CD14-positive monocyte (primary cell): ENCODE results near the gene STPG1. TPM values are rescaled to one million over a fixed set of nuclear protein-coding genes. Genes with fewer than 3 reads are reported as not detected.

ENCODE experiments used
- DNase-seq, 3 donors: peaks; one replicate each; pipeline ENCODE4 v3.0.0-alpha.2; 2011 to 2022
- H2AFZ ChIP-seq: 2 replicates; pipeline ENCODE4 v1.6.0; 2012; ENCODE audit warnings: mild to moderate bottlenecking, low read depth, low read length, inconsistent platforms; ENCODE audit not compliant: insufficient read depth, poor library complexity, severe bottlenecking
- H3K27ac ChIP-seq, 2 donors: 1 replicate in 1 of 2; 2 replicates in 1 of 2; pipeline ENCODE4 v1.5.1; 2012 to 2013; ENCODE audit warnings: low read length in 2 of 2, control low read depth in 1 of 2, inconsistent platforms in 1 of 2, low read depth in 1 of 2, mild to moderate bottlenecking in 1 of 2
- H3K27me3 ChIP-seq, 2 donors: one replicate each; pipeline versions ENCODE4 v1.6.0 to v1.6.1; 2011 to 2013; ENCODE audit warnings: low read length in 2 of 2; ENCODE audit not compliant: control insufficient read depth in 2 of 2, insufficient read depth in 2 of 2
- H3K36me3 ChIP-seq, 2 donors: replicated peaks in 1 of 2; 1 replicate in 1 of 2; 2 replicates in 1 of 2; pipeline versions ENCODE4 v1.5.1 to v1.6.1; 2012 to 2013; ENCODE audit warnings: low read length in 2 of 2, control low read depth in 1 of 2, inconsistent platforms in 1 of 2, mild to moderate bottlenecking in 1 of 2; ENCODE audit not compliant: insufficient read depth in 2 of 2, control insufficient read depth in 1 of 2
- H3K4me1 ChIP-seq, 2 donors: 1 replicate in 1 of 2; 2 replicates in 1 of 2; pipeline versions ENCODE4 v1.5.1 to v1.6.1; 2012 to 2013; ENCODE audit warnings: low read length in 2 of 2, control low read depth in 1 of 2, inconsistent platforms in 1 of 2, mild to moderate bottlenecking in 1 of 2, moderate library complexity in 1 of 2; ENCODE audit not compliant: insufficient read depth in 2 of 2, control insufficient read depth in 1 of 2
- H3K4me2 ChIP-seq: replicated peaks from 2 replicates; pipeline ENCODE3; 2012; ENCODE audit warnings: low read length, moderate library complexity, mild to moderate bottlenecking; ENCODE audit not compliant: poor library complexity, severe bottlenecking; ENCODE audit errors: extremely low read depth
- H3K4me3 ChIP-seq, 3 experiments: fragments of 200-600 bp in 1 of 3; sonication (generic) in 1 of 3; replicated peaks in 1 of 3; 1 replicate in 2 of 3; 2 replicates in 1 of 3; pipeline ENCODE4 v1.5.1; 2011 to 2013; ENCODE audit warnings: low read length in 3 of 3, mild to moderate bottlenecking in 3 of 3, control low read depth in 2 of 3, low read depth in 2 of 3, inconsistent platforms in 1 of 3, moderate library complexity in 1 of 3
- H3K79me2 ChIP-seq: 2 replicates; pipeline ENCODE4 v1.6.0; 2012; ENCODE audit warnings: mild to moderate bottlenecking, control low read depth, inconsistent platforms, low read length, moderate library complexity; ENCODE audit not compliant: insufficient read depth
- H3K9ac ChIP-seq: 2 replicates; pipeline ENCODE4 v1.6.0; 2017; ENCODE audit warnings: low read length, mild to moderate bottlenecking; ENCODE audit not compliant: insufficient read depth, poor library complexity, severe bottlenecking
- H3K9me3 ChIP-seq, 2 donors: replicated peaks in 1 of 2; 1 replicate in 1 of 2; 2 replicates in 1 of 2; pipeline versions ENCODE4 v1.5.1 to v1.6.1; 2012 to 2013; ENCODE audit warnings: low read length in 2 of 2, control low read depth in 1 of 2; ENCODE audit not compliant: control insufficient read depth in 1 of 2, insufficient read depth in 1 of 2
- H4K20me1 ChIP-seq: 2 replicates; pipeline ENCODE4 v1.6.0; 2012; ENCODE audit warnings: mild to moderate bottlenecking, low read length, control low read depth, moderate library complexity; ENCODE audit not compliant: insufficient read depth
- H3K27ac Mint-ChIP-seq, 7 donors: one replicate each; pipeline ENCODE4 v1.8.0; 2020; ENCODE audit warnings: mild to moderate bottlenecking in 7 of 7, mixed read lengths in 7 of 7, moderate library complexity in 6 of 7, inconsistent platforms in 2 of 7
- H3K27me3 Mint-ChIP-seq, 3 donors: one replicate each; pipeline ENCODE4 v1.8.0; 2021 to 2022; ENCODE audit warnings: low read depth in 3 of 3, mild to moderate bottlenecking in 3 of 3, mixed read lengths in 3 of 3, moderate library complexity in 3 of 3, inconsistent platforms in 1 of 3
- H3K36me3 Mint-ChIP-seq, 2 donors: one replicate each; pipeline ENCODE4 v1.8.0; 2020; ENCODE audit warnings: mixed read lengths in 2 of 2, inconsistent platforms in 1 of 2, mild to moderate bottlenecking in 1 of 2
- H3K4me1 Mint-ChIP-seq: one replicate; pipeline ENCODE4 v1.8.0; 2020; ENCODE audit warnings: mild to moderate bottlenecking, mixed read lengths
- H3K4me3 Mint-ChIP-seq, 2 donors: one replicate each; pipeline ENCODE4 v1.8.0; 2020; ENCODE audit warnings: mild to moderate bottlenecking in 2 of 2, mixed read lengths in 2 of 2, moderate library complexity in 1 of 2
- H3K9me3 Mint-ChIP-seq, 7 donors: one replicate each; pipeline ENCODE4 v1.8.0; 2020 to 2022; ENCODE audit warnings: mixed read lengths in 7 of 7, mild to moderate bottlenecking in 6 of 7, moderate library complexity in 6 of 7, inconsistent platforms in 2 of 7
- CTCF ChIP-seq: fragments of 200-600 bp; IDR thresholded peaks from one replicate; pipeline ENCODE4 v1.8.0; 2022; ENCODE audit warnings: antibody characterized with exemption, mild to moderate bottlenecking
- WGBS: methylation state at CpG from one replicate; pipeline ENCODE4 v1.1.5; 2013; ENCODE audit warnings: missing lambda C conversion rate; ENCODE audit not compliant: insufficient coverage; 5-methylcytosine and 5-hydroxymethylcytosine counted together
- intact Hi-C, 2 donors: fragments of 100-400 bp; cut with micrococcal nuclease; formaldehyde crosslinking; loops; one replicate each; pipeline versions ENCODE4 v1.15.0 to v1.15.1; 2023
- polyA plus RNA-seq, 3 donors: library from polyadenylated mRNA; depleted of rRNA in 1 of 3; unstranded in 2 of 3; stranded (reverse) in 1 of 3; fragments of 300-500 nt in 2 of 3; fragments of >200 nt in 1 of 3; fragmentation: Illumina TruSeq in 2 of 3; gene quantifications; 1 replicate in 2 of 3; 2 replicates in 1 of 3; pipeline ENCODE4 v1.2.3, GENCODE V29; 2012 to 2021

Gene STPG1
- polyA plus RNA-seq, 3 donors = 0.57 to 0.85 (median 0.60) TPM

DNA sequence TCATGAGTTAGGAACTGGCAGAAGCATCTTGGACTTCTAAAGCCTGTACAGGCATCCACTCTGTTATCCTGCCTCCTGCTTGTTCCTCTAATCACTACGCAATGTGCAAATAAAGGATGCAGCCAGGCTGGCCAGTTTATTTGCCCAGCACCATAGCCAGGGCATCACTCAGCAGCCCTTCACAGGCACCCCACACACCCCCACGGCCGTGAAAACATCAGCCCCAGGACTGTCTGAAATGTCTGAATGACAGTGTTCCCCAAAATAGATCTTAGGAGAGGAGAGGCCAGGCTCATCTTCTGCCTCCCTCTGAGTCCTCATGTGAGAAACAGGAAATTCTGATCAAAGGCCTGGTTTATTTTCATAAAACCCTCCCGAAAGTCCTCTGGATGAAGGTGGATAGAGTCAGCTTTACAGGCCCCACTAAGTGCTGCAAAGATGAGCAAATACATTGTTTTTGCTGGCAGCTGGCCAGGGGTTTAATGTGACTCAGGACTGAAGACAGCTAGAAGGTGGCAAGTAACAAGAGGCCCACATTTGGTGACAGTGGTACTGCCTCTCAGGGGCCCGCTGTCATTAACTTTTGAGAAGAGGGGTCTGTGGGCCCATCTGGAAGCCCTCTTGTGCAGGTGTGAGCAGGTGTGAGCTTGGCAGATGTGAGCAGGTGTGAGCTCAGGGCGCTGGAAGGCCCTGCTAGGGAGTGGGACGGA is 61.5 kb downstream of the STPG1 start:
- H3K4me1 ChIP-seq = no peaks in the 10 kb centered on the region
- H4K20me1 ChIP-seq = no peaks in the 10 kb centered on the region
- TF ChIP-seq CTCF = no peak
- Mint-ChIP-seq H3K4me3 (no peak overlapping the region), H3K9me3 (peaks cover 0 to 8% (median 0%) of the 10 kb centered on the region in 7 donors), H3K27me3 (peaks cover 2 to 3% (median 3%) of the 10 kb centered on the region in 3 donors), H3K27ac (no peak overlapping the region), H3K36me3 (no peaks in the 10 kb centered on the region), H3K4me1 (no peaks in the 10 kb centered on the region)
- H3K4me3 ChIP-seq = no peak overlapping the region
- no peak overlapping the region for H2AFZ ChIP-seq
- no peaks in the 10 kb centered on the region for H3K27me3 ChIP-seq
- H3K79me2 ChIP-seq = no peaks in the 10 kb centered on the region
- H3K27ac ChIP-seq = no peak overlapping the region
- intact Hi-C loops = no loop called here
- no peaks in the 10 kb centered on the region for H3K36me3 ChIP-seq
- no peak for DNase-seq
- no peak overlapping the region for H3K4me2 ChIP-seq
- no peaks in the 10 kb centered on the region for H3K9me3 ChIP-seq
- no peak overlapping the region for H3K9ac ChIP-seq
- 86% methylated on average over 5 of the region's 7 CpGs for WGBS

DNA sequence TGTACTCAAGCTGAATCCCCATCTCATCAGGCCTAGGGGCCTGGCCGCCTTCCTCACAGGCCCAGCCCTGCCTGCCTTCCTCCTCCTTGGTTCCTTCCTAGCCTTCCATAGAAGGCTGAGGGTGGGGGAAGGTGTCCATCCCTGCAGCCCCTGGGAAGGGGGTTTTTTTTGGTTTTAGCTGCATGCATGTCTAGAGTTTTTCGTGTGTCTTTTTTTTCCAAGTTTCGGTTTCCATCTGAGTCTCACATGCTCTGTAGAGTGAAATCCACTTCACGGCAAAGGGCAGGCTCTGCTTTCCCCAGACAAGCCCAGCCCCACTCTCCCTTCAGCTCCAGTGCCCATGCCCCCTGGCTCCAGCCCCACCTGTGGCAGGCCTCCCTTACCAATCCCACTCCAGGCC is 62.3 kb downstream of the STPG1 start:
- no peaks in the 10 kb centered on the region for H4K20me1 ChIP-seq
- no peak overlapping the region for H3K4me3 Mint-ChIP-seq
- H3K36me3 Mint-ChIP-seq = no peaks in the 10 kb centered on the region

More for the DNA sequence above, 62.3 kb downstream of the STPG1 start:
- H3K79me2 ChIP-seq = no peaks in the 10 kb centered on the region
- no peak overlapping the region for H3K4me2 ChIP-seq
- no peak for DNase-seq
- no peaks in the 10 kb centered on the region for H3K9me3 ChIP-seq
- no peak overlapping the region for H3K9ac ChIP-seq
- H3K27ac ChIP-seq = no peak overlapping the region
- Mint-ChIP-seq H3K27me3 (peaks cover 1 to 3% (median 2%) of the 10 kb centered on the region in 3 donors), H3K9me3 (peaks cover 0 to 8% (median 0%) of the 10 kb centered on the region in 7 donors), H3K27ac (peak overlapping the region in 1 of 7 donors; percentile 20), H3K4me1 (no peaks in the 10 kb centered on the region)
- H2AFZ ChIP-seq = no peak overlapping the region
- intact Hi-C loops = no loop called here
- TF ChIP-seq CTCF = no peak
- WGBS = 71% methylated on average over 1 of the region's 4 CpGs
- no peaks in the 10 kb centered on the region for H3K27me3 ChIP-seq
- H3K4me3 ChIP-seq = no peak overlapping the region
- no peaks in the 10 kb centered on the region for H3K4me1 ChIP-seq
- no peaks in the 10 kb centered on the region for H3K36me3 ChIP-seq
